Peyer's patch (tissue), 4 donors: ENCODE results near the gene RELB.

Experiments used
- POLR2A ChIP-seq, 2 donors: fragments of 450-650 bp; IDR thresholded peaks; one replicate each; pipeline ENCODE4 v1.5.1; 2017; ENCODE audit warnings: antibody characterized with exemption in 2 of 2, mild to moderate bottlenecking in 2 of 2, moderate library complexity in 2 of 2
- TF ChIP-seq, protein P1 (sequence below), 6 experiments: fragments of 450-650 bp in 4 of 6; fragments of 200-600 bp in 2 of 6; sonication (generic) in 1 of 6; IDR thresholded peaks; one replicate each; pipeline ENCODE4 v1.5.1; 2017 to 2019; ENCODE audit warnings: antibody characterized with exemption in 6 of 6, mild to moderate bottlenecking in 3 of 6, moderate library complexity in 1 of 6

DNA sequence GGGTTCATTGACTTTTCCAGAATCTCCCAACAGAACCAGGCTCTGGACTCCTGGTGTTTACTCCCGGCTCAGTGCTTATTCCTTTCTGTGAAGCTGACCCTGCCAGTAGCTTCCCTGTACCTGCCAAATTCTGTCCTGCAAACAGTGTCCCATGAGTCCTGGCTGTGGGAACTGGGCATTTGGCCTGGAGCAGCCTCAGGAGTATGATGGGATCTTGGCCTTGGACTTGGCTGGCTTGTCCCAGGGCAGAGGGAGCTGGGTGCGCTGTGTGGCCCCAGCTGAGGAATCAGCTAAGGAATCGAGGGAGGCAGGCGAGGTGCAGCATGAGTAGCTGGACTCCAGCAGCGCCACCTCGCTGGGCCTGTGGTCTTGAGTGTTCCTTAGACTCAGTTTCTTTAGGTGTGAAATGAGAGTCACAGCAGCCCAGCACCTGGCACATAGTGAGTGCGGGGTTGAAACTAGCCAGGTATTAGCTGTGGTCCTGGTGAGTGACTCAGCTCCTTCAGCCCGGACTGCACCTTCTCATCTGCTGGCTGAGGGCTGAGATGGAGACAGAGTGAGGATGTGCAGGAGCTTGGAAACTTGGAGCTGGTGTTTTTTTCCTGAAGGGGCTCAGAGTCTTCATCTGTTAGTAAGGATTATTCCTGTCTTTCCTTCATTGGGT lies 47.9 kb downstream of the RELB start:
- TF ChIP-seq, protein P1, sequence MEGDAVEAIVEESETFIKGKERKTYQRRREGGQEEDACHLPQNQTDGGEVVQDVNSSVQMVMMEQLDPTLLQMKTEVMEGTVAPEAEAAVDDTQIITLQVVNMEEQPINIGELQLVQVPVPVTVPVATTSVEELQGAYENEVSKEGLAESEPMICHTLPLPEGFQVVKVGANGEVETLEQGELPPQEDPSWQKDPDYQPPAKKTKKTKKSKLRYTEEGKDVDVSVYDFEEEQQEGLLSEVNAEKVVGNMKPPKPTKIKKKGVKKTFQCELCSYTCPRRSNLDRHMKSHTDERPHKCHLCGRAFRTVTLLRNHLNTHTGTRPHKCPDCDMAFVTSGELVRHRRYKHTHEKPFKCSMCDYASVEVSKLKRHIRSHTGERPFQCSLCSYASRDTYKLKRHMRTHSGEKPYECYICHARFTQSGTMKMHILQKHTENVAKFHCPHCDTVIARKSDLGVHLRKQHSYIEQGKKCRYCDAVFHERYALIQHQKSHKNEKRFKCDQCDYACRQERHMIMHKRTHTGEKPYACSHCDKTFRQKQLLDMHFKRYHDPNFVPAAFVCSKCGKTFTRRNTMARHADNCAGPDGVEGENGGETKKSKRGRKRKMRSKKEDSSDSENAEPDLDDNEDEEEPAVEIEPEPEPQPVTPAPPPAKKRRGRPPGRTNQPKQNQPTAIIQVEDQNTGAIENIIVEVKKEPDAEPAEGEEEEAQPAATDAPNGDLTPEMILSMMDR (IDR thresholded peaks at IDR 0.05), result no peak
- no peak for TF ChIP-seq POLR2A (IDR thresholded peaks at IDR 0.05)
